ENCODE measurements around the gene NOS1AP. TPM values are rescaled to one million over a fixed set of nuclear protein-coding genes. Genes with fewer than 3 reads are reported as not detected.

The NOS1AP gene
- total RNA-seq, 2 donors from 2014 or later: 3.1 to 4.0 TPM

DNA sequence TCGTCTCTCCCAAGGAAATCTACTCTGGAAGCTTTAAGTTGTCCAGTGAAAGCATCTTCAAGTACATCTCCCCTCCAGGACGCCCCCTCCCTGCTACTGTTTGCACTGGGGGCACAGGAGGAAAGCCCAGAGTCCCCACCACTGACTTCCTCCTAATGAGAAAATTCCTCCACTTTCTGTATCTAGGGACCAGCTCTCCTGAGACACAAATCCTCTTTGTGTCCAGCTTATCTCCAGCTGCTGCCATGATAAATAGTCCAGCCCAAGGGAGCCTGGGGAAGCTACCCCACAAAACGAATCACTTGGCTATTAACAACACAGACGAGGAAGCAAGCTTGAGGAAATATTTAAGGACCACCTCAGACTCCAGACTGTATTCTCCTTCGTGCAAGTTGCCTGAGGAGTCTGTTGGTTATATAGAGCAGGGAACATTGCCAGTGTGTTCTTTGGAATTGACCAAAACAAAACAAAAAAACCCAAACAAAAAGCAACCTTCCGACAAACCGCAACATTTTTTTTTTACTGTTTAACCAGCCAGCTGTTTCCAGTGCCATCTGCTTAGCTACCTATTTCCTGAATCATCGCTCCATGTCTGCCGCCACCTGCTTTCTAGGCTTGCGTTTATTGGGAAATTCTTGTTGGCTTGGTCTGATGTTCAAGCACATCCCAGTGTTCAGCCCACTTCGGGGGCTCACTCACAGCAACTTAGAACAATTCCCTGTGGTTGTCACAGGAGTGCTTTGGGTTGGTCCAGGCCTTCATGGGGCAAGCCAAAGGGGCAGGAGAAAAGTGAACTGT, 319.7 kb downstream of the NOS1AP start:
- Histone ChIP-seq H3K27ac (no peak overlapping the region), H3K4me1 (no peaks in the 10 kb centered on the region), H3K4me3 (no peak overlapping the region), H3K36me3 (replicated peaks in 1 of 2; ENCODE audit: insufficient read depth in 1 of 2, low read depth in 2 of 2) (no peaks in the 10 kb centered on the region), H3K27me3 (no peaks in the 10 kb centered on the region), H3K9me3 (no peaks in the 10 kb centered on the region)
- no peak for ATAC-seq
- intact Hi-C loops (cut with DNase I): loop anchor here (5.0 kb wide), 1 partner anchor 332 kb away; no protein-coding TSS in a partner anchor
- 52 to 53% methylated on average over 11 of the region's 11 CpGs for WGBS, 2 donors
- TF ChIP-seq CTCF (IDR thresholded peaks at IDR 0.05) (no peak), POLR2A (IDR thresholded peaks at IDR 0.05) (no peak)
- DNase-seq: no peak

DNA sequence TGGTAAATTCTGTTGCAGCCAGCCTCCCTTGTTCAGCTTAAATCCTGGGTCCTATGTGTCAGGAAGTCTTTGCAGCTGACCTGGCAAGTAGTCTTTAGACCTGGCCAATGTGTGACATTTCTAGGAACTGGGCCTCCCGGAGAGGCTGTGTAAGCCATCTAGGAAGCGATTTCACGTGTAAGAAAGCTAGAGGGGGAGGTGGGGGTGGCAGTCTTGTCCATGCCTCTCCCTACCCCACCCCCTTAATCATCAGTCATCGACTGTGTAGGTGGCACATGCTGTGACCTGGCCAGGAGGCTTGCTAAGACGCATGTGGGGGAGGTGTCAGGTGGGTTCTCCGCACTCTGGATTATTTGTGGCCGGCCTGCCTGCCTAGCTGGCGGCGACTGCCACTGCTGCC, 320.5 kb downstream of the NOS1AP start:
- Histone ChIP-seq H3K9me3 (no peaks in the 10 kb centered on the region), H3K27ac (no peak overlapping the region)

DNA sequence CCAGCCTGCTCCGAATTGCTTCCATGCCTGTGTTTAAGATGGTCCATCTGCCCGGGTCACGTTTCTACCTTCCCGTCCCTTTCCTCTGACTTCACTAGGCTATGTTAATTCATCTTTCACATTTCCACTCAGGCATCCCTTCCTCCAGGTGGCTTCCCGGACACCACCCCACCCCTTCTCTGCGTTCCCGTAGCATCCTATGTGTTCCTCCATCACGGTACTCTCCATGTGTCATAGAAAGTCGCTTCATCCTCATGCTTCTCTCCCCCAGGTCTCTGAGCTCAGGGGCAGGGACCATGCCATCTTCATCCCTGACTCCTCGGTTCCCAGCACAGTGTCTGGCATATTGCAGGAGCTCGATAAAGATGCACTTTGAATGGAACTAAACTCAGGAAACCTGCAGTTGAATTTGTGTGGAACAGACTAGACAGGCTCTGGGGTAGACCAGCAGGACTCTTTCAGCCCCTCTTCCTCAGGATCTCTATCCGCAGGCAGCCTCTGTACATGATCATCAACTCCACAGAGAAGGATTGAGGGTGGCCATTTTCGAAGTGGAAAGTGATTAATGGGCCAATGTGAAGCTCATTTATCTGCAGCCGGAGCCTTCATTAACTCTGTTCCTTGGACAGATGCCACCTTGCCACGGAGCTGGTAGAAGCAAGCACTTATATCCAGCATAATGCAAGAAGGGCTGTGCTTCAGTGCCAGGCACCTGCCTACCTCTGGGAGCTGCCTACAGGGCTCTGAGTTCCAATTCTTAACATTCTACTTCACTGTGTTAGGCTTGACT, 321.1 kb downstream of the NOS1AP start:
- Histone ChIP-seq H3K27ac (no peak overlapping the region), H3K27me3 (no peaks in the 10 kb centered on the region), H3K4me3 (no peak overlapping the region), H3K36me3 (replicated peaks in 1 of 2; ENCODE audit: insufficient read depth in 1 of 2, low read depth in 2 of 2) (no peaks in the 10 kb centered on the region), H3K9me3 (no peaks in the 10 kb centered on the region), H3K4me1 (no peaks in the 10 kb centered on the region)
- no peak for TF ChIP-seq CTCF (IDR thresholded peaks at IDR 0.05)
- TF ChIP-seq POLR2A (IDR thresholded peaks at IDR 0.05): no peak
- no peak for DNase-seq
- intact Hi-C loops (cut with DNase I): no loop called here
- 57 to 59% methylated on average over 13 to 15 of the region's 15 CpGs for WGBS, 2 donors
- no peak for ATAC-seq

More for the DNA sequence above, 320.5 kb downstream of the NOS1AP start:
- H3K36me3 ChIP-seq (replicated peaks in 1 of 2; ENCODE audit: insufficient read depth in 1 of 2, low read depth in 2 of 2): no peaks in the 10 kb centered on the region
- H3K4me1 ChIP-seq: no peaks in the 10 kb centered on the region
- DNase-seq: no peak
- 27 to 45% methylated on average over 7 to 9 of the region's 9 CpGs for WGBS, 2 donors
- ATAC-seq: no peak
- H3K27me3 ChIP-seq: no peaks in the 10 kb centered on the region
- no peak for TF ChIP-seq CTCF (IDR thresholded peaks at IDR 0.05)
- TF ChIP-seq POLR2A (IDR thresholded peaks at IDR 0.05): no peak
- intact Hi-C loops (cut with DNase I): loop anchor here (5.0 kb wide), 1 partner anchor 333 kb away; no protein-coding TSS in a partner anchor
- H3K4me3 ChIP-seq: no peak overlapping the region

GRCh38 chr1:162391790-162392563, 322.5 kb downstream of the NOS1AP start:
- no peaks in the 10 kb centered on the region for H3K36me3 ChIP-seq (replicated peaks in 1 of 2; ENCODE audit: insufficient read depth in 1 of 2, low read depth in 2 of 2)
- no peak for TF ChIP-seq POLR2A (IDR thresholded peaks at IDR 0.05)
- TF ChIP-seq CTCF (IDR thresholded peaks at IDR 0.05): peak; percentile 44 to 96 (median 76)
- no peaks in the 10 kb centered on the region for H3K27me3 ChIP-seq
- no peaks in the 10 kb centered on the region for H3K9me3 ChIP-seq
- WGBS, 2 donors: 26 to 27% methylated on average over 4 of the region's 4 CpGs
- no peaks in the 10 kb centered on the region for H3K4me1 ChIP-seq
- intact Hi-C loops (cut with DNase I): no loop called here
- DNase-seq (peak in 3 of 4 donors; percentile 24 to 50 (median 45)), ATAC-seq (peak; percentile 50)
- H3K27ac ChIP-seq: no peak overlapping the region
- no peak overlapping the region for H3K4me3 ChIP-seq

Data from body of pancreas (tissue), 4 donors.